Activated naive CD8-positive, alpha-beta T cell treated with anti-CD3 and anti-CD28 coated beads for 36 hours (primary cell): ENCODE measurements around the gene CTNND2. TPM values are rescaled to one million over a fixed set of nuclear protein-coding genes. Genes with fewer than 3 reads are reported as not detected.

ENCODE experiments used
- DNase-seq: peaks from one replicate; pipeline ENCODE4 v3.0.0; 2021
- H3K27ac Mint-ChIP-seq: one replicate; pipeline ENCODE4 v1.8.0; 2022; ENCODE audit warnings: mild to moderate bottlenecking, moderate library complexity, mixed read lengths
- H3K27me3 Mint-ChIP-seq: one replicate; pipeline ENCODE4 v1.8.0; 2022; ENCODE audit warnings: mild to moderate bottlenecking, mixed read lengths
- H3K36me3 Mint-ChIP-seq: one replicate; pipeline ENCODE4 v1.8.0; 2021; ENCODE audit warnings: mild to moderate bottlenecking, mixed read lengths
- H3K4me1 Mint-ChIP-seq: one replicate; pipeline ENCODE4 v1.8.0; 2021; ENCODE audit warnings: mixed read lengths
- H3K4me3 Mint-ChIP-seq: one replicate; pipeline ENCODE4 v1.8.0; 2022; ENCODE audit warnings: mild to moderate bottlenecking, moderate library complexity, mixed read lengths
- H3K9me3 Mint-ChIP-seq: one replicate; pipeline ENCODE4 v1.8.0; 2022; ENCODE audit warnings: mixed read lengths
- total RNA-seq, 2 experiments: library from RNA; stranded (reverse); gene quantifications; one replicate each; pipeline ENCODE4 v1.2.3, GENCODE V29; 2021

CTNND2 gene
- total RNA-seq, 2 experiments from 2014 or later, result not detected

GRCh38 chr5:11494340-11494739 lies 409.9 kb downstream of the CTNND2 start:
- Mint-ChIP-seq H3K4me3 (no peak overlapping the region), H3K36me3 (no peaks in the 10 kb centered on the region), H3K27me3 (peaks cover 3% of the 10 kb centered on the region), H3K4me1 (no peaks in the 10 kb centered on the region), H3K9me3 (no peaks in the 10 kb centered on the region), H3K27ac (no peak overlapping the region)
- DNase-seq, result no peak

DNA sequence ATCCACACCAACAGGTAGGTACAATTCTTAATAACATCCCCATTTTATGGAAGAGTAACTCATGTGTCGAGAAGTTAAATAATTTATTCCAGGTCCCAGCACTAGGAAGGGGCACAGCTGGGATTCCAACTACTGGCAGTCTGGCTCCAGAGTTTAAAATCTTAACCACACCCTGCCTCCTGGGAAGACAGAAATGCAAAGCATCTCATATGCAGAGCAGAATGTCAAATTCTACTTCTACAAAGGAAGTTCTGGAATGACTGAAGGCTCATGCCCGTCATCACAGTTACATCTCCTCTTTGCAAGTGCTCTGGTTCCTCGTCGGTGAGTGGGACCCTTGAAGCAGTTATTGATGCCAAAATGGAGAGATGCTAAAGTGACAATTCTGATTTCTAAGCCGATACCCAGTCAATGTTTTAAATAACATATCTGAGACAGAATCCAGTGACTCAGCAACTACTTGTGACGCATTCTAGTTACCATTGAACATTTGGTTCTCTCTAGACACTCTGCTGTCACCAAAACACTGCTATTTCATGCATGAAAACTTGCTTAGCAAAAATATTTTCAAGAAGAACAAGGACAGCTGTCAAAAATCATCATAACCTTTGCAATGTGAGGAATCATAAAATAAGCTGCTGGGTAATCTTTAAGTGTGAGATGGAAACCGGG lies 412.7 kb downstream of the CTNND2 start:
- no peak for DNase-seq
- Mint-ChIP-seq H3K36me3 (no peaks in the 10 kb centered on the region), H3K27me3 (peaks cover 3% of the 10 kb centered on the region), H3K4me1 (no peaks in the 10 kb centered on the region), H3K4me3 (no peak overlapping the region), H3K9me3 (no peaks in the 10 kb centered on the region), H3K27ac (no peak overlapping the region)

GRCh38 chr5:11483630-11484029 lies 420.6 kb downstream of the CTNND2 start:
- peaks cover 1% of the 10 kb centered on the region for H3K9me3 Mint-ChIP-seq
- H3K4me1 Mint-ChIP-seq, result no peaks in the 10 kb centered on the region
- H3K4me3 Mint-ChIP-seq, result no peak overlapping the region
- H3K36me3 Mint-ChIP-seq, result no peaks in the 10 kb centered on the region
- peaks cover 14% of the 10 kb centered on the region for H3K27me3 Mint-ChIP-seq
- H3K27ac Mint-ChIP-seq, result no peak overlapping the region
- DNase-seq, result no peak

GRCh38 chr5:11482011-11482410 lies 422.2 kb downstream of the CTNND2 start:
- H3K9me3 Mint-ChIP-seq, result peaks cover 1% of the 10 kb centered on the region
- no peaks in the 10 kb centered on the region for H3K36me3 Mint-ChIP-seq
- H3K27me3 Mint-ChIP-seq, result peaks cover 14% of the 10 kb centered on the region
- no peaks in the 10 kb centered on the region for H3K4me1 Mint-ChIP-seq
- no peak for DNase-seq
- no peak overlapping the region for H3K27ac Mint-ChIP-seq
- no peak overlapping the region for H3K4me3 Mint-ChIP-seq

- H3K27me3 Mint-ChIP-seq, result peaks cover 9% of the 10 kb centered on the region
- H3K27ac Mint-ChIP-seq, result no peak overlapping the region
- no peaks in the 10 kb centered on the region for H3K36me3 Mint-ChIP-seq
- H3K4me3 Mint-ChIP-seq, result no peak overlapping the region
- H3K9me3 Mint-ChIP-seq, result no peaks in the 10 kb centered on the region
- no peaks in the 10 kb centered on the region for H3K4me1 Mint-ChIP-seq
- DNase-seq, result no peak
Observed at GRCh38 chr5:11477786-11478185, 426.5 kb downstream of the CTNND2 start.

GRCh38 chr5:11476866-11477265 lies 427.4 kb downstream of the CTNND2 start:
- no peak overlapping the region for H3K4me3 Mint-ChIP-seq
- H3K27me3 Mint-ChIP-seq, result peaks cover 4% of the 10 kb centered on the region

DNA sequence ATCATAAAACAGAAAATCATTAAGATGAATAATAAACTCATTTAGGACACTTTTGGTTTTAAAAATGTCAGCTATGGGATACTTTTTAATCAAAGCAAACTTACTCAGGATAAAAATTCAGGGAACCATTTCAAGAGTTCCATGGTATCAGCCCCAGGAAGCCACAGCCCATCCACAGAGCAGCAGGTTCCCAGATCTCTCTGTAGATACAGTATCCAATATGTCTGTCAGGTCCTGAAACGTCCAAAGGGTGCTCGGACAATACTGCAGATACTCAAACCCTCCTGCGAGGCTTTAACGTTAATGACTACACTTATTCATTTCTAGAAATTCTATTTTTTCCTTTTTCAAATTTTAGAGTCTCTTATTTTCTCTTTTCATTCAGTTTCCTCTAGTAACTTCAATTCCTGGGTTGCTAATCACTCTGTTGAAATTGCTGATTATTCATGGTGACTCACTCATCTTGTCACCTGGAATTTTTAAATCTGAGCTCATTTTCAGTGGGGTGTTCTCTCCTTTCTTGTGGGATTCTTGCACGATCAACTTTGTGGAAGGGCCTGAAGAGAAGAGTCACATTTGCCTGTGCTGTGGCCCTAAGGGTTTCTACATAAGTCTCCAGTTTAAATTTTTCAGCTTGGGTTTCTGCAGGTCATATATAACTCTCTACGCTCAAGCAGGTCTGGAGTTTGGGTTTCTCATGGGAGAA lies 435.8 kb downstream of the CTNND2 start:
- DNase-seq, result no peak
- Mint-ChIP-seq H3K27me3 (no peaks in the 10 kb centered on the region), H3K4me3 (no peak overlapping the region), H3K27ac (no peak overlapping the region), H3K4me1 (no peaks in the 10 kb centered on the region), H3K9me3 (no peaks in the 10 kb centered on the region), H3K36me3 (no peaks in the 10 kb centered on the region)

More at GRCh38 chr5:11476866-11477265, 427.4 kb downstream of the CTNND2 start:
- Mint-ChIP-seq H3K4me1 (no peaks in the 10 kb centered on the region), H3K9me3 (no peaks in the 10 kb centered on the region), H3K27ac (no peak overlapping the region), H3K36me3 (no peaks in the 10 kb centered on the region)
- no peak for DNase-seq

GRCh38 chr5:11467588-11467987 lies 436.7 kb downstream of the CTNND2 start:
- H3K4me3 Mint-ChIP-seq, result no peak overlapping the region
- H3K9me3 Mint-ChIP-seq, result no peaks in the 10 kb centered on the region
- no peaks in the 10 kb centered on the region for H3K36me3 Mint-ChIP-seq
- H3K27ac Mint-ChIP-seq, result no peak overlapping the region
- H3K27me3 Mint-ChIP-seq, result no peaks in the 10 kb centered on the region
- H3K4me1 Mint-ChIP-seq, result no peaks in the 10 kb centered on the region
- no peak for DNase-seq

DNA sequence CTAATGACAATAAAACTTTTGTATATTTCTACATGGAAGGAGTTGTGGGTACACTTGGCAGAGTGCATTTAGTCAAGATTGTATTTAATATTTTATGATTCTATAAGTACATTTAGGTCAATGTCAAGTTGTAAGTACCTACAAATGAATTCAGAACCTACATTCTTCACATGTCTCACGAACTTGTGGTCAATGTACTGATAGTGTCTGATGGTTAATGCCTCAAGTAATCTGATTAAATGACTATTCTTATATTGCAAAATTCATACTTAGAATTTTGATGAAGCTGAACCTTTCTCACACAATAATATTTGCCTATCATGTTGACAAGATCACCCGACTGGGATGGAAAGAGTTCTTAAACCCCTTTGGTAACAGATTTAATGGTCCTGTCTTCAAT lies 444.5 kb downstream of the CTNND2 start:
- no peak overlapping the region for H3K27ac Mint-ChIP-seq

DNA sequence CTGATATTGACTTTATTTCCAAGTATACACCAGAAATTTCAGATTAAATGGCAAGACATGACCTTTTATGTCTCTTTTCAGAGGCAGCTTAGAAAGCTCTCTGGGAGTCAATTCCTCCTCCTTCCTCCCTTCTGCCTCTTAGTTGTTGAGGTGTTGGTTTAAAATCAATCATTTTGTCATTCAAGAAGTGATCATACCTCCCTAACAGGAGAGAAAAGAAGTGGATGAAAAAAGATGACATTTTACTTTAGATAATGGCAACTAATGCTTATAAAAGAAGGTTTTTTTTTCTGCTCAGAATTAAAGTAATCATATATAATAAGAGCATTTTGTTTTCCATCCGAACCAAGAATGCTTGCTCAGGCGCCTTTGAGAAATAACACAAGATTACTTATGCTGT lies 448.7 kb downstream of the CTNND2 start:
- no peak for DNase-seq
- H3K9me3 Mint-ChIP-seq, result no peaks in the 10 kb centered on the region

More for the DNA sequence above, 444.5 kb downstream of the CTNND2 start:
- no peak for DNase-seq
- Mint-ChIP-seq H3K36me3 (no peaks in the 10 kb centered on the region), H3K9me3 (no peaks in the 10 kb centered on the region), H3K27me3 (no peaks in the 10 kb centered on the region), H3K4me3 (no peak overlapping the region), H3K4me1 (no peaks in the 10 kb centered on the region)

GRCh38 chr5:11452852-11453251 lies 451.4 kb downstream of the CTNND2 start:
- Mint-ChIP-seq H3K27ac (no peak overlapping the region), H3K9me3 (no peaks in the 10 kb centered on the region), H3K4me1 (no peaks in the 10 kb centered on the region), H3K4me3 (no peak overlapping the region), H3K36me3 (no peaks in the 10 kb centered on the region), H3K27me3 (no peaks in the 10 kb centered on the region)
- DNase-seq, result no peak

More for the DNA sequence above, 448.7 kb downstream of the CTNND2 start:
- H3K27ac Mint-ChIP-seq, result no peak overlapping the region
- no peaks in the 10 kb centered on the region for H3K36me3 Mint-ChIP-seq
- H3K4me1 Mint-ChIP-seq, result no peaks in the 10 kb centered on the region
- H3K27me3 Mint-ChIP-seq, result no peaks in the 10 kb centered on the region
- H3K4me3 Mint-ChIP-seq, result no peak overlapping the region

DNA sequence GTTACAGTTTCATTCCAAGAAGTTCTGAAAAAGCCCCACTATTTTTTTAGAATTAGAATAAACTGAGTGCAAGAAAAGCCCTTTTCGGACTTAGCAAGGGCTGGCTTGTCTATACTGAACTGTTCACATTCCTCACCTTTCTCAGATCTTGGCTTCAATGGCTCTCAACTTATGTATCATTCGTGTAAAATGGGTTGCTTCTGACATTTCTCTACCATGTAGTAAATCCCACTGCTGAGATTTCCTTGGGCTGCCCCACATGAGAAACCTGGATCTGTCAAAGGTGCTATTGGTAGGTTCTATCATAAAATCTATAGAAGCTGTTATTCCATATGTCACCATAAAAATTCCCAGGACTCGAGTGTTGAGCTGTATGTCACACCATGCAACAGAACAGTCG lies 454.3 kb downstream of the CTNND2 start:
- Mint-ChIP-seq H3K27me3 (no peaks in the 10 kb centered on the region), H3K4me3 (no peak overlapping the region), H3K4me1 (no peaks in the 10 kb centered on the region), H3K9me3 (no peaks in the 10 kb centered on the region), H3K27ac (no peak overlapping the region), H3K36me3 (no peaks in the 10 kb centered on the region)
- DNase-seq, result no peak

GRCh38 chr5:11449217-11449616 lies 455.0 kb downstream of the CTNND2 start:
- no peaks in the 10 kb centered on the region for H3K9me3 Mint-ChIP-seq
- H3K4me3 Mint-ChIP-seq, result no peak overlapping the region
- H3K36me3 Mint-ChIP-seq, result no peaks in the 10 kb centered on the region
- no peaks in the 10 kb centered on the region for H3K27me3 Mint-ChIP-seq
- no peak overlapping the region for H3K27ac Mint-ChIP-seq
- no peak for DNase-seq
- H3K4me1 Mint-ChIP-seq, result no peaks in the 10 kb centered on the region

- Mint-ChIP-seq H3K27ac (no peak overlapping the region), H3K9me3 (no peaks in the 10 kb centered on the region), H3K36me3 (no peaks in the 10 kb centered on the region), H3K27me3 (no peaks in the 10 kb centered on the region), H3K4me3 (no peak overlapping the region), H3K4me1 (no peaks in the 10 kb centered on the region)
- no peak for DNase-seq
Observed at GRCh38 chr5:11443831-11444230, 460.4 kb downstream of the CTNND2 start.

DNA sequence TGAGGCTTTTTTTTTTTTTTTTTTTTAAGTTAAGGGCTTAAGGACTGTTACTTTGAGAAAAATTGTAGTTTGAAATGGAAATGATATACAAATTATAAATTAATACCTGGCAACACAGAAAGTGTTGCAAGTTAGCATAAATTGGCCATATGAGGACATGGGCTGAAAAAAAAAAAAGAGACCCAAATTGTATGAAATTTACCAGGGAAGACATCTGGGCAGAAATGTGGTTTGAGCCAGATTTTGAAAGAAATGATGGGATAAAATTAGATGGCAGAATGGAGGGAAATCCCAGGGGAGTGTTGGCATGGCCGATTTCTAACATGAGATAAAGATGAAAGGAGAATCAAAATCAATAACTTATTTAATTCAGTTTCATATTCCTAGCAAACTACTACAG lies 472.1 kb downstream of the CTNND2 start:
- H3K4me3 Mint-ChIP-seq, result no peak overlapping the region
- no peaks in the 10 kb centered on the region for H3K27me3 Mint-ChIP-seq
- H3K27ac Mint-ChIP-seq, result no peak overlapping the region
- no peaks in the 10 kb centered on the region for H3K9me3 Mint-ChIP-seq
- H3K4me1 Mint-ChIP-seq, result no peaks in the 10 kb centered on the region
- no peaks in the 10 kb centered on the region for H3K36me3 Mint-ChIP-seq
- no peak for DNase-seq

GRCh38 chr5:11429254-11429653 lies 475.0 kb downstream of the CTNND2 start:
- H3K9me3 Mint-ChIP-seq, result no peaks in the 10 kb centered on the region
- H3K4me3 Mint-ChIP-seq, result no peak overlapping the region
- no peaks in the 10 kb centered on the region for H3K36me3 Mint-ChIP-seq
- H3K27ac Mint-ChIP-seq, result no peak overlapping the region
- DNase-seq, result no peak
- no peaks in the 10 kb centered on the region for H3K4me1 Mint-ChIP-seq
- H3K27me3 Mint-ChIP-seq, result no peaks in the 10 kb centered on the region
